GM18861 (cell line): Measurements from ENCODE around the gene NOXO1.

ENCODE experiments used
- ATAC-seq: cut with Tn5 transposase; IDR thresholded peaks from one replicate; pipeline ENCODE4 v1.9.1; 2021; ENCODE audit not compliant: unreplicated experiment

Gene NOXO1

GRCh38 chr16:1998360-1998835 is 17.1 kb upstream of the NOXO1 start:
- no peak for ATAC-seq

DNA sequence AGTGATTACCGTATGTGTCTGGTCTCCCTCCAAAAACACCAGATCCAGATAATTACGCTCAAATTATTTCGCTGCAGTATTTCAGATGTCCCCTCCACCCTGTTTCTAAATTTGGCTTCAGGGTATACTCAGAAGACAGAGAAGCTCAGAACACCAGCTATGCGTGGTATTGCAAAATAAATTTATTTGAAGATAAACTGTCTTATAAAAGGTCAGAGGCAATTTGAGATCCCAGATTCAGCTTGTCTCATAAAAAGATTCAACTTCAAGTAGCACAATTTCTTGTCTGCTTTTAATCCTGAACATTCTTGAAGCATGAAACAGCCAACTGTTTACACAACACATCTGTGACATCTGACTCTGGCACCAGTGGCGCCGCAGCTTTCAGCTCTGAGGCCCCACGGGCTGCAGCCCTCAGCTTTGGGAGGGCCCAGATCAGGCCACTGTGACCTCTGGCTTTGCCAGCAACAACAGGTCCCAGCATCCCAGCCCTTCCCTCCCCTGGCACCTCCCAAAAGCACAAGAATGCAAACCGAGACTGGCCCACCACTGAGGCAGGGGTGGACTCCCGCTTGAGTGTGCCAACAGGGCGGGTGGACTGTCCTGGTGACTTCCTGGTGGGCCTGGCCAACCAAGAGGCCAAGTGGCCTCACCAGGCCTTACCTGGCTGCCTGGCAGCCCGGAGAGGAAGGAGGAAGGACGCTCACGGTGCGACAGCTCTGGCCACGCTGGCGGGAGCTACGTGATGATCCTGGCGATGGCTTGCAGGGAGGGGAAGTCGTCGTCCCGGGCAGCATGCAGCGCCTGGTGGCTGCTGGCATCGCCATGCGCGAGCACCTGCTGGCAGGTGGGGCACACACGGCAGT is 16.5 kb upstream of the NOXO1 start:
- ATAC-seq = no peak

- no peak for ATAC-seq
Measured at GRCh38 chr16:1993731-1994131, 12.5 kb upstream of the NOXO1 start.

- no peak for ATAC-seq
Measured at GRCh38 chr16:1992704-1993317, 11.5 kb upstream of the NOXO1 start.

- no peak for ATAC-seq
Measured at GRCh38 chr16:1991948-1992703, 10.9 kb upstream of the NOXO1 start.

- no peak for ATAC-seq
Measured at GRCh38 chr16:1991588-1991947, 10.3 kb upstream of the NOXO1 start.

DNA sequence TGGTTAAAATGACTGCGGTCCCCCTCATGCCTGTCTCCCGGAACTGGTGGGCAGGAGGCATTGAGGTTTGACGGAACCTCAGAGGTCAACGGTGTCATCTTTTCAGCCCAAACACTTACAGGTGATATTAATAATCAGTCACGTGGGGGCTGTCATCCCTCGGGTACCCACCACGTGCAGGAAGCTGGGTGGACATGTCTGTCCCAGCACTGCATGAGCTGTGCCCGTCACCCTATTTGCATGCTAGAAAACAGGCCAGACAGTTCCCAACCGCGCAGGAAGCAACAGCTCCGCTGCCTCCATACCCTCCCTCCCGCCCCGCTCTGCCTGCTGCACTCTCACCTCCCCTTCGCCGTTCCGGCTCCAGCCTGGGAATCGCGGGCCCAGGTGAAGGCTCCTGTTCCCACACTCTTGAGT is 9.9 kb upstream of the NOXO1 start:
- ATAC-seq = no peak

DNA sequence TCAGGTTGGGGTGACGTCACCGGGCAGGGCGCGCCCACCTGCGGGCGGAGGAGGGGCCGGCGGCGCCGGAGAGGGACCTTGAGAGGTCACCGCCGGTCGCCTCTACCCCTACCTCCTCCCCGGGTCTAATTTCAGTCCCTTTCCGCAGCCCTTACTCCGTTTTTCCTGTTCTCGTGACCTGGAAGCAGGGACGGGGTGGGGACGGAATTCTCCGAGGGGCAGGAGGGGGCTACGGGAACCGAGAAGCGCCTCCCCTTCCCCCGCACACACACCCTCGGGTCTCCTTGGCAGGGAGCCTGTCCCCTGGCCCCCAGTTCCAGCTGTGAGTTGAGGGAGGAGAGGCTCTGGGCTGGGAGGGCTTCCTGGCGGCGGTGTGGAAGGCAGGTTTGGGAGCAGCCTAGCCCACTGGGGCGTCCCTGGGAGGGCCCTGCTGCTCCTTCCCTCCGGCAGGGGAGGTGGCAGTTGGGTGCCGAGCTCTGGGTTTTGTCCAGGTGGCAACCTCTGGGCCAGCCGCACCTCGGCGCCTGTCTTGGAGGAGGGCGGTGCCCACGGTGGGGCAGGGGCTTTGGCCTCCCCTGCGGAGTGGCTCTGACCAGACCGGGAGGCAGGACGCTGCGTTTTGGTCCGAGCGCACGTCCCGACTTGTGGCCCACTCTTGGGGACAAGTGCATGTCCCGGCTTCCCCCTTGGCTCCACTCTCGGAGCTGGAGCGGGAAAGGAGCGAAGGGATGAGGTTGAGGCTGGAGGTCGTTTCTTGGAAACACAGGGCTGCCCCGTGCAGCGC is 9.3 kb upstream of the NOXO1 start:
- ATAC-seq = no peak

DNA sequence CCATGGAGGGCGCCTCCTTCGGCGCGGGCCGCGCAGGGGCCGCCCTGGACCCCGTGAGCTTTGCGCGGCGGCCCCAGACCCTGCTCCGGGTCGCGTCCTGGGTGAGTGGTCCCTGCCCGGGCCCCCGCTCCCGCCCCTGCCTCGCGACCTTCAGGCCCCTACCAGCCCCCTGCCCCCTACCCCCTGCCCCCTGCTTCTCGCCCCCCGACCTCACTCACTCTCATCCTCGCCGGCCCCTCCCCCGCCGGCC is 8.8 kb upstream of the NOXO1 start:
- ATAC-seq = no peak

GRCh38 chr16:1989209-1990100 is 8.2 kb upstream of the NOXO1 start, which contains the start of gene SYNGR3:
TSS of gene SYNGR3 (plus strand) at chr16:1989970. CDS start at chr16:1990103, 133 bp downstream.
- no peak for ATAC-seq

GRCh38 chr16:1987198-1987597 is 5.9 kb upstream of the NOXO1 start:
- ATAC-seq = no peak

DNA sequence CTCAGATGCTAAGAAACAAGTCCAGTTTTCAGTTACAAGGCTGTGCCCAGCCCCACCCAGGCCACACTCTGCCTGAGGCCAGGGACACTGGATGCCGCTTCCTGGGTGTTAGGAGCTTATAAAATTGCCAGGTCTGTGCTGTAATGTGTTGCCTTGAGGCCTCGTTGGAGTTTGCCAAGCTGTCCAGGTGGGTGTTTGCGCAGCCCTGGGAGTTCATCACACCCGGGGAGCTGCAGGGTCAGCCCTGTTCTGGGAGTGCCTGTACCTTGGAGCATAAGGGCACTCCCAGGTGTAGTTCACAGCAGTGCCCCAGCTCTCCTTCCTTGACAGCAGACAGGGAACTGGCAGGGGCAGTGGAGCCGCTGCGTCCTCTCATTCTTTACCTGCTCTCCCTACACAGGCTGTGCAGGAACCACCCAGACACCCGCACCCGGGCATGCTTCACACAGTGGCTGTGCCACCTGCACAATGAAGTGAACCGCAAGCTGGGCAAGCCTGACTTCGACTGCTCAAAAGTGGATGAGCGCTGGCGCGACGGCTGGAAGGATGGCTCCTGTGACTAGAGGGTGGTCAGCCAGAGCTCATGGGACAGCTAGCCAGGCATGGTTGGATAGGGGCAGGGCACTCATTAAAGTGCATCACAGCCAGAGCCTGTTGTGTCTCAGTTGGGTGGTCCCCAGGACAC is 4.3 kb upstream of the NOXO1 start:
- ATAC-seq = no peak

- ATAC-seq = no peak
Measured at GRCh38 chr16:1984347-1985225, 3.3 kb upstream of the NOXO1 start.

- peak; percentile 65 for ATAC-seq
Measured at GRCh38 chr16:1983544-1984346, 2.5 kb upstream of the NOXO1 start, which contains the start of gene GFER. TSS of gene GFER (plus strand) at chr16:1984193. CDS start at chr16:1984219, 26 bp downstream.

DNA sequence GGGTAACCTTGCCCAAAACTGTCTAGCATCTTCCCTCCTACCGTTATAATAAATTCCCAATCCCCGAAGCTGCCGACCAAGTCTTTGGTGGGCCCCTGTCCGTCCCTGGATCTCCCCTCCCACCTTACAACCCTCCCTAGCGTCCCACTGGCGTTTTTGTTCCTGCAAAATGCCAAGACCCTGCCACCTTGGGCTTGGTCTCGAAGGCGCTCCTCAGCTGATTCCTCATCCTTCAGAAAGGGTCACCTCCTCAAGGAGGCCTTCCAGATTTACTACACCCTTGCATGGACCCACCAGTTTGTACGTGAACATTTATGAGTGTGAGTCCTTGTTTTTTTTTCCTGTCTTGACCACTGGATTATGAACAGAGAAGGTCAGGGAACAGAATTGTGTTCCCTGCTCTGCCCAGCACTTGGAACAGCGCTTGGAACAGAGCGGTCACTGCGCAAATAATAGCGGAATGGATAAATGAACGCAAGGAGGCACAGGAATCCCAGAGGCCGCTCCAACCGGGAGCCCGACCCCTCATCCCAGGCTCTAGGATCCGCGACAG is 1.8 kb upstream of the NOXO1 start:
- no peak for ATAC-seq

GRCh38 chr16:1982013-1982433 is 754 bp upstream of the NOXO1 start:
- no peak for ATAC-seq

- no peak for ATAC-seq
Measured at GRCh38 chr16:1980770-1981087, 540 bp downstream of the NOXO1 start.
